ENCODE results near the gene SPAG9. TPM values are rescaled to one million over a fixed set of nuclear protein-coding genes. Genes with fewer than 3 reads are reported as not detected.

The SPAG9 gene
- total and polyA plus RNA-seq, 7 donors, result 21.6 to 79.9 (median 74.3) TPM

DNA sequence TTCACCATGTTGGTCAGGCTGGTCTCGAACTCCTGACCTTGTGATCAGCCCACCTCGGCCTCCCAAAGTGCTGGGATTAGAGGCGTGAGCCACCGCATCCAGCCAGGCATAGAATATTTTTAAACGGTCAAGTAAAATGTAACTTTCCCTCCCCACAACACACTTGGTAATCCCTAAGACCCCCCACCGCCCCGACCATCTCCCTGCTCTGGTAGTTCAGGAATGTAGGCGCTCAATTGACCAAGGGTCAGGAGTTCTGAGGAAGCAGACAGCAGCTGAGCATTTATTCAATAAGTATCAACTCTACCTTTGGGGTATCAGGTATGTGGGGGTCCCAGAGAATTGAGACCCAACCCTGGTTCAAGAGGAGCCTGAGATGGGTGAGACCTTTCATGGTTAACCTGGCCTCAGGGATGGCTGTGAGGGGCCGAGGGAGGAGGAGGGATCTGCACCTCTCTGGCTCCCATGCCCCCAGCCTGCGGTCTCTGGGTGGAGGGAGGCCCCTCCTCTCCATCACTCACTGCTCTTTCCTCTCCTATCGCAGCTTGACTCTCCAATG lies 206.1 kb downstream of the SPAG9 start:
- no peaks in the 10 kb centered on the region for H3K36me3 ChIP-seq
- H3K27ac ChIP-seq, result no peak overlapping the region
- intact Hi-C loops (cut with DNase I), result no loop called here
- H3K9me3 ChIP-seq, result no peaks in the 10 kb centered on the region
- H3K4me3 ChIP-seq, result no peak overlapping the region
- no peaks in the 10 kb centered on the region for H3K27me3 ChIP-seq
- TF ChIP-seq POLR2AphosphoS5 (IDR thresholded peaks at IDR 0.05) (no peak), CTCF (IDR thresholded peaks at IDR 0.05) (no peak), EP300 (IDR thresholded peaks at IDR 0.05) (no peak), POLR2A (IDR thresholded peaks at IDR 0.05) (no peak)
- peaks cover 0 to 16% (median 14%) of the 10 kb centered on the region in 4 donors for H3K4me1 ChIP-seq
- 84 to 91% methylated on average over 11 of the region's 11 CpGs for WGBS, 2 donors
- DNase-seq, result no peak

- H3K27me3 ChIP-seq, result no peaks in the 10 kb centered on the region
- no peak overlapping the region for H3K27ac ChIP-seq
- no peak for DNase-seq
- H3K9me3 ChIP-seq, result no peaks in the 10 kb centered on the region
- peaks cover 0 to under 1% (median under 1%) of the 10 kb centered on the region in 4 donors for H3K4me1 ChIP-seq
- WGBS, 2 donors, result 92 to 93% methylated on average over 2 of the region's 2 CpGs
- no peaks in the 10 kb centered on the region for H3K36me3 ChIP-seq
- intact Hi-C loops (cut with DNase I), result no loop called here
- H3K4me3 ChIP-seq, result no peak overlapping the region
- TF ChIP-seq EP300 (IDR thresholded peaks at IDR 0.05) (no peak), CTCF (IDR thresholded peaks at IDR 0.05) (no peak)
These were observed 207.5 kb downstream of the SPAG9 start for GRCh38 chr17:50913120-50913519.

Other genes with a start within 250 kb of the SPAG9 start
- gene NME1, start 32.7 kb upstream of the SPAG9 start, total RNA-seq, result 10 to 100 TPM; 12.5 to 37.7 (median 17.4) TPM
- gene NME1, start 32.7 kb upstream of the SPAG9 start, polyA plus RNA-seq, result 100 to 1,000 TPM in 1 of 3 donors, 10 to 100 TPM in 2; 37.8 to 153 (median 59.2) TPM
- gene NME2, start 45.5 kb upstream of the SPAG9 start, total RNA-seq, result 100 to 1,000 TPM; 443 to 532 (median 524) TPM
- gene NME2, start 45.5 kb upstream of the SPAG9 start, polyA plus RNA-seq, result 100 to 1,000 TPM; 796 to 957 (median 812) TPM
- gene MBTD1, start 139.2 kb upstream of the SPAG9 start, total RNA-seq, result 10 to 100 TPM; 12.5 to 16.1 (median 15.3) TPM
- 1 to 10 TPM; 4.8 to 7.2 (median 6.9) TPM for gene MBTD1, start 139.2 kb upstream of the SPAG9 start, polyA plus RNA-seq
- 10 to 100 TPM; 17.4 to 21.4 (median 19.2) TPM for gene UTP18, start 139.7 kb upstream of the SPAG9 start, total RNA-seq
- 10 to 100 TPM; 20.4 to 27.9 (median 22.9) TPM for gene UTP18, start 139.7 kb upstream of the SPAG9 start, polyA plus RNA-seq

Measured in sigmoid colon (tissue), 7 donors.